Measurements from ENCODE around the gene TMEM200B. TPM values are rescaled to one million over a fixed set of nuclear protein-coding genes. Genes with fewer than 3 reads are reported as not detected.

Gene TMEM200B
- total and polyA plus RNA-seq, 4 donors = 1.9 to 10.5 (median 4.7) TPM

GRCh38 chr1:29171089-29171488 is 47.4 kb upstream of the TMEM200B start:
- Histone ChIP-seq H3K4me1 (ENCODE audit: control insufficient read depth in 5 of 5, insufficient read depth in 5 of 5, low read length in 5 of 5) (peaks cover 2 to 16% (median 7%) of the 10 kb centered on the region in 5 donors), H3K9me3 (ENCODE audit: control insufficient read depth in 4 of 4, insufficient read depth in 3 of 4, low read length in 3 of 4) (no peaks in the 10 kb centered on the region), H3K36me3 (ENCODE audit: control insufficient read depth in 4 of 4, insufficient read depth in 4 of 4, low read length in 4 of 4) (peaks cover 9 to 16% (median 11%) of the 10 kb centered on the region in 4 donors), H3K4me3 (no peak overlapping the region), H3K27me3 (ENCODE audit: control insufficient read depth in 3 of 3, insufficient read depth in 3 of 3, low read length in 2 of 3) (no peaks in the 10 kb centered on the region), H3K9ac (ENCODE audit: insufficient read depth in 1 of 2, low read length in 2 of 2) (peak overlapping the region in 1 of 2 donors; percentile 23), H3K27ac (ENCODE audit: low read depth in 1 of 2, low read length in 1 of 2) (no peak overlapping the region)
- DNase-seq = no peak
- no peak for TF ChIP-seq CTCF (IDR thresholded peaks at IDR 0.05; ENCODE audit: control extremely low read depth, extremely low read depth)
- 45 to 62% methylated on average over 3 of the region's 3 CpGs for WGBS, 2 donors
- ATAC-seq (ENCODE audit: insufficient read depth, low FRiP score) = no peak

GRCh38 chr1:29169976-29170375 is 46.3 kb upstream of the TMEM200B start:
- DNase-seq (no peak), ATAC-seq (ENCODE audit: insufficient read depth, low FRiP score) (no peak)
- no peak for TF ChIP-seq CTCF (IDR thresholded peaks at IDR 0.05; ENCODE audit: control extremely low read depth, extremely low read depth)
- 61 to 64% methylated on average over 3 of the region's 3 CpGs for WGBS, 2 donors
- Histone ChIP-seq H3K36me3 (ENCODE audit: control insufficient read depth in 4 of 4, insufficient read depth in 4 of 4, low read length in 4 of 4) (peaks cover 12 to 24% (median 18%) of the 10 kb centered on the region in 4 donors), H3K4me1 (ENCODE audit: control insufficient read depth in 5 of 5, insufficient read depth in 5 of 5, low read length in 5 of 5) (peaks cover 2 to 16% (median 6%) of the 10 kb centered on the region in 5 donors), H3K9me3 (ENCODE audit: control insufficient read depth in 4 of 4, insufficient read depth in 3 of 4, low read length in 3 of 4) (no peaks in the 10 kb centered on the region), H3K27me3 (ENCODE audit: control insufficient read depth in 3 of 3, insufficient read depth in 3 of 3, low read length in 2 of 3) (no peaks in the 10 kb centered on the region), H3K27ac (ENCODE audit: low read depth in 1 of 2, low read length in 1 of 2) (no peak overlapping the region), H3K4me3 (no peak overlapping the region), H3K9ac (ENCODE audit: insufficient read depth in 1 of 2, low read length in 2 of 2) (no peak overlapping the region)

- DNase-seq (no peak), ATAC-seq (ENCODE audit: insufficient read depth, low FRiP score) (no peak)
- TF ChIP-seq CTCF (IDR thresholded peaks at IDR 0.05; ENCODE audit: control extremely low read depth, extremely low read depth) = no peak
- H3K4me1 ChIP-seq (ENCODE audit: control insufficient read depth in 5 of 5, insufficient read depth in 5 of 5, low read length in 5 of 5) = peaks cover 2 to 16% (median 6%) of the 10 kb centered on the region in 5 donors
- no peak overlapping the region for H3K9ac ChIP-seq (ENCODE audit: insufficient read depth in 1 of 2, low read length in 2 of 2)
- no peak overlapping the region for H3K4me3 ChIP-seq
- peaks cover 12 to 26% (median 23%) of the 10 kb centered on the region in 4 donors for H3K36me3 ChIP-seq (ENCODE audit: control insufficient read depth in 4 of 4, insufficient read depth in 4 of 4, low read length in 4 of 4)
- H3K27ac ChIP-seq (ENCODE audit: low read depth in 1 of 2, low read length in 1 of 2) = no peak overlapping the region
- no peaks in the 10 kb centered on the region for H3K9me3 ChIP-seq (ENCODE audit: control insufficient read depth in 4 of 4, insufficient read depth in 3 of 4, low read length in 3 of 4)
- 97 to 99% methylated on average over 9 of the region's 9 CpGs for whole genome bisulfite sequencing, 2 donors
- no peaks in the 10 kb centered on the region for H3K27me3 ChIP-seq (ENCODE audit: control insufficient read depth in 3 of 3, insufficient read depth in 3 of 3, low read length in 2 of 3)
Measured at GRCh38 chr1:29167904-29168303, 44.2 kb upstream of the TMEM200B start.

GRCh38 chr1:29166291-29166878 is 42.7 kb upstream of the TMEM200B start:
- TF ChIP-seq CTCF (IDR thresholded peaks at IDR 0.05; ENCODE audit: control extremely low read depth, extremely low read depth) = no peak
- no peak overlapping the region for H3K9ac ChIP-seq (ENCODE audit: insufficient read depth in 1 of 2, low read length in 2 of 2)
- no peak for ATAC-seq (ENCODE audit: insufficient read depth, low FRiP score)
- H3K27ac ChIP-seq (ENCODE audit: low read depth in 1 of 2, low read length in 1 of 2) = no peak overlapping the region
- DNase-seq = no peak
- no peaks in the 10 kb centered on the region for H3K27me3 ChIP-seq (ENCODE audit: control insufficient read depth in 3 of 3, insufficient read depth in 3 of 3, low read length in 2 of 3)
- WGBS, 2 donors = 69 to 82% methylated on average over 9 of the region's 9 CpGs
- H3K4me1 ChIP-seq (ENCODE audit: control insufficient read depth in 5 of 5, insufficient read depth in 5 of 5, low read length in 5 of 5) = peaks cover 0 to 16% (median 7%) of the 10 kb centered on the region in 5 donors
- no peaks in the 10 kb centered on the region for H3K9me3 ChIP-seq (ENCODE audit: control insufficient read depth in 4 of 4, insufficient read depth in 3 of 4, low read length in 3 of 4)
- H3K4me3 ChIP-seq = no peak overlapping the region
- H3K36me3 ChIP-seq (ENCODE audit: control insufficient read depth in 4 of 4, insufficient read depth in 4 of 4, low read length in 4 of 4) = peaks cover 12 to 26% (median 20%) of the 10 kb centered on the region in 4 donors
